Panc1 (cell line): ENCODE results near the gene MYH16. TPM values are rescaled to one million over a fixed set of nuclear protein-coding genes. Genes with fewer than 3 reads are reported as not detected.
"Not testable (repeated sequence)": the region's sequence is repeated elsewhere in the genome, so short reads cannot be mapped to it uniquely, and the experiment has no call there.

Source experiments
- ATAC-seq: fragments of 200-7000 bp; cut with Tn5 transposase; 2 replicates; pipeline ENCODE4 v1.9.1; 2020; ENCODE audit warnings: mild to moderate bottlenecking, moderate library complexity
- BruUV-seq: library from RNA; stranded (reverse); fragments of 400-500 nt; replicated peaks from 2 replicates; lab custom pipeline; 2021; lab: Mats Ljungman, UMichigan
- CTCF ChIA-PET: fragments of 300-600 bp; sonication (Branson Sonifier 250); formaldehyde crosslinking; loops from one replicate; lab custom pipeline; 2022; ENCODE audit warnings: antibody characterized with exemption; lab: Charles Lee
- POLR2A ChIA-PET: fragments of 300-600 bp; sonication (Branson Sonifier 250); formaldehyde crosslinking; loops from one replicate; lab custom pipeline; 2022; ENCODE audit warnings: antibody characterized with exemption; lab: Charles Lee
- DNase-seq: peaks from one replicate; pipeline ENCODE4 v3.0.0-alpha.2; 2010; ENCODE audit warnings: low read depth, low spot score
- H3K27ac ChIP-seq: 2 replicates; pipeline ENCODE4 v1.5.1; 2011; ENCODE audit warnings: mild to moderate bottlenecking, low read length, inconsistent platforms
- H3K27me3 ChIP-seq: fragments of 200-500 bp; sonication (Bioruptor generic); 2 replicates; pipeline ENCODE4 v1.6.0; 2014; ENCODE audit warnings: low read length, inconsistent platforms; ENCODE audit not compliant: control insufficient read depth, insufficient read depth
- H3K36me3 ChIP-seq: fragments of 200-500 bp; sonication (Bioruptor generic); 2 replicates; pipeline ENCODE4 v1.5.1; 2014; ENCODE audit warnings: inconsistent platforms, mild to moderate bottlenecking, low read length, moderate library complexity; ENCODE audit not compliant: control insufficient read depth, insufficient read depth
- H3K4me1 ChIP-seq: 2 replicates; pipeline ENCODE4 v1.5.1; 2011; ENCODE audit warnings: inconsistent platforms, mild to moderate bottlenecking, low read length, moderate library complexity; ENCODE audit not compliant: control insufficient read depth, insufficient read depth
- H3K4me3 ChIP-seq, 2 experiments: 2 replicates each; pipeline ENCODE4 v1.5.1; 2011 to 2012; ENCODE audit warnings: low read depth in 2 of 2, low read length in 2 of 2, mild to moderate bottlenecking in 2 of 2, inconsistent platforms in 1 of 2, moderate library complexity in 1 of 2
- H3K9me3 ChIP-seq: fragments of 200-500 bp; sonication (Bioruptor generic); 2 replicates; pipeline ENCODE4 v1.5.1; 2014; ENCODE audit warnings: low read depth, mild to moderate bottlenecking, inconsistent platforms, low read length, moderate library complexity; ENCODE audit not compliant: control insufficient read depth, insufficient read depth
- CTCF ChIP-seq: fragments of 450-650 bp; IDR thresholded peaks from 2 replicates; pipeline ENCODE4 v1.5.1; 2017; ENCODE audit warnings: mild to moderate bottlenecking
- POLR2AphosphoS5 ChIP-seq: IDR thresholded peaks from 2 replicates; pipeline ENCODE4 v1.6.1; 2012; ENCODE audit warnings: mild to moderate bottlenecking, low read depth, low read length, moderate library complexity
- SIN3A ChIP-seq: IDR thresholded peaks from 2 replicates; pipeline ENCODE4 v1.6.1; 2012; ENCODE audit warnings: low read depth, mild to moderate bottlenecking, low read length, moderate library complexity, borderline replicate concordance; ENCODE audit not compliant: insufficient read depth
- TCF7L2 ChIP-seq: IDR thresholded peaks from 2 replicates; pipeline ENCODE4 v1.6.1; 2011; ENCODE audit warnings: mild to moderate bottlenecking, low read depth, low read length, inconsistent platforms
- in situ Hi-C: cut with HindIII; loops from 2 replicates; pipeline ENCODE4 v1.10.0; 2016; ENCODE audit warnings: low sequenced_read_pairs, low pct_unique_long_range_greater_than_20kb
- intact Hi-C: fragments of 100-400 bp; cut with micrococcal nuclease; formaldehyde crosslinking; loops from one replicate; pipeline ENCODE4 v1.10.0; 2022; ENCODE audit not compliant: unreplicated experiment
- total RNA-seq: library from RNA; stranded (reverse); gene quantifications from one replicate; pipeline ENCODE4 v1.2.1, GENCODE V29; 2021; ENCODE audit not compliant: unreplicated experiment
- TF ChIP-seq, protein P1 (sequence below), 2 experiments: IDR thresholded peaks; 2 replicates each; pipeline ENCODE4 v1.6.1; 2011 to 2012; ENCODE audit warnings: low read depth in 2 of 2, control low read depth in 1 of 2, low read length in 1 of 2, mild to moderate bottlenecking in 1 of 2, moderate library complexity in 1 of 2; ENCODE audit not compliant: insufficient read depth in 1 of 2

Gene MYH16
- total RNA-seq, 1 experiment from 2014 or later: 0.23 TPM

GRCh38 chr7:99270702-99271101 lies 1.9 kb upstream of the MYH16 start:
- Histone ChIP-seq H3K27me3 (no peaks in the 10 kb centered on the region), H3K27ac (no peak overlapping the region), H3K9me3 (no peaks in the 10 kb centered on the region; the same call in 1 of the 2 replicates), H3K4me3 (no peak overlapping the region), H3K4me1 (peaks cover 25% of the 10 kb centered on the region), H3K36me3 (no peaks in the 10 kb centered on the region)
- POLR2A ChIA-PET: no interaction called here
- DNase-seq: no peak
- CTCF ChIA-PET: interaction anchor here (0.6 to 0.7 kb wide), 2 partner anchors 15 to 34 kb away, joined by 4 to 5 read pairs; no protein-coding TSS in a partner anchor
- TF ChIP-seq POLR2AphosphoS5: no peak
- no peak for TF ChIP-seq SIN3A
- no peak; the same call in 1 of the 2 replicates for TF ChIP-seq CTCF
- TF ChIP-seq, protein P1, sequence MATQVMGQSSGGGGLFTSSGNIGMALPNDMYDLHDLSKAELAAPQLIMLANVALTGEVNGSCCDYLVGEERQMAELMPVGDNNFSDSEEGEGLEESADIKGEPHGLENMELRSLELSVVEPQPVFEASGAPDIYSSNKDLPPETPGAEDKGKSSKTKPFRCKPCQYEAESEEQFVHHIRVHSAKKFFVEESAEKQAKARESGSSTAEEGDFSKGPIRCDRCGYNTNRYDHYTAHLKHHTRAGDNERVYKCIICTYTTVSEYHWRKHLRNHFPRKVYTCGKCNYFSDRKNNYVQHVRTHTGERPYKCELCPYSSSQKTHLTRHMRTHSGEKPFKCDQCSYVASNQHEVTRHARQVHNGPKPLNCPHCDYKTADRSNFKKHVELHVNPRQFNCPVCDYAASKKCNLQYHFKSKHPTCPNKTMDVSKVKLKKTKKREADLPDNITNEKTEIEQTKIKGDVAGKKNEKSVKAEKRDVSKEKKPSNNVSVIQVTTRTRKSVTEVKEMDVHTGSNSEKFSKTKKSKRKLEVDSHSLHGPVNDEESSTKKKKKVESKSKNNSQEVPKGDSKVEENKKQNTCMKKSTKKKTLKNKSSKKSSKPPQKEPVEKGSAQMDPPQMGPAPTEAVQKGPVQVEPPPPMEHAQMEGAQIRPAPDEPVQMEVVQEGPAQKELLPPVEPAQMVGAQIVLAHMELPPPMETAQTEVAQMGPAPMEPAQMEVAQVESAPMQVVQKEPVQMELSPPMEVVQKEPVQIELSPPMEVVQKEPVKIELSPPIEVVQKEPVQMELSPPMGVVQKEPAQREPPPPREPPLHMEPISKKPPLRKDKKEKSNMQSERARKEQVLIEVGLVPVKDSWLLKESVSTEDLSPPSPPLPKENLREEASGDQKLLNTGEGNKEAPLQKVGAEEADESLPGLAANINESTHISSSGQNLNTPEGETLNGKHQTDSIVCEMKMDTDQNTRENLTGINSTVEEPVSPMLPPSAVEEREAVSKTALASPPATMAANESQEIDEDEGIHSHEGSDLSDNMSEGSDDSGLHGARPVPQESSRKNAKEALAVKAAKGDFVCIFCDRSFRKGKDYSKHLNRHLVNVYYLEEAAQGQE (IDR thresholded peaks at IDR 0.05; ENCODE audit: insufficient read depth in 1 of 2, low read depth in 2 of 2, low read length in 1 of 2): no peak
- TF ChIP-seq TCF7L2: no peak
- BruUV-seq: no TSS peak
- in situ Hi-C loops: no loop called here
- intact Hi-C loops: no loop called here
- no peak for ATAC-seq

GRCh38 chr7:99273561-99273960 lies 922 bp downstream of the MYH16 start:
- POLR2A ChIA-PET: interaction anchor here (0.8 kb wide), 1 partner anchor 127 kb away, joined by 4 read pairs; no protein-coding TSS in a partner anchor
- intact Hi-C loops, H3K9me3 ChIP-seq, H3K36me3 ChIP-seq, CTCF ChIA-PET, in situ Hi-C loops, BruUV-seq, DNase-seq, H3K27me3 ChIP-seq, ATAC-seq, H3K4me1 ChIP-seq, H3K4me3 ChIP-seq: not testable (repeated sequence)
- H3K27ac ChIP-seq: peak overlapping the region; percentile 48

- H3K4me1 ChIP-seq, H3K27me3 ChIP-seq, POLR2A ChIA-PET, ATAC-seq, DNase-seq, intact Hi-C loops, H3K27ac ChIP-seq, H3K4me3 ChIP-seq, BruUV-seq, H3K9me3 ChIP-seq, in situ Hi-C loops, H3K36me3 ChIP-seq: not testable (repeated sequence)
- CTCF ChIA-PET: interaction anchor here (0.7 kb wide), 1 partner anchor 86 kb away, joined by 3 read pairs; no protein-coding TSS in a partner anchor
Observed at GRCh38 chr7:99274908-99275307, 2.3 kb downstream of the MYH16 start.
